Fibroblast of peridontal ligament (primary cell): ENCODE results near the gene SCGB2B2.
"Not testable (repeated sequence)": the region's sequence is repeated elsewhere in the genome, so short reads cannot be mapped to it uniquely, and the experiment has no call there.

Experiments
- DNase-seq: peaks from one replicate; pipeline ENCODE4 v3.0.0-alpha.2; 2010; ENCODE audit errors: extremely low read depth

The SCGB2B2 gene, protein sequence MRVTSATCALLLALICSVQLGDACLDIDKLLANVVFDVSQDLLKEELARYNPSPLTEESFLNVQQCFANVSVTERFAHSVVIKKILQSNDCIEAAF

DNA sequence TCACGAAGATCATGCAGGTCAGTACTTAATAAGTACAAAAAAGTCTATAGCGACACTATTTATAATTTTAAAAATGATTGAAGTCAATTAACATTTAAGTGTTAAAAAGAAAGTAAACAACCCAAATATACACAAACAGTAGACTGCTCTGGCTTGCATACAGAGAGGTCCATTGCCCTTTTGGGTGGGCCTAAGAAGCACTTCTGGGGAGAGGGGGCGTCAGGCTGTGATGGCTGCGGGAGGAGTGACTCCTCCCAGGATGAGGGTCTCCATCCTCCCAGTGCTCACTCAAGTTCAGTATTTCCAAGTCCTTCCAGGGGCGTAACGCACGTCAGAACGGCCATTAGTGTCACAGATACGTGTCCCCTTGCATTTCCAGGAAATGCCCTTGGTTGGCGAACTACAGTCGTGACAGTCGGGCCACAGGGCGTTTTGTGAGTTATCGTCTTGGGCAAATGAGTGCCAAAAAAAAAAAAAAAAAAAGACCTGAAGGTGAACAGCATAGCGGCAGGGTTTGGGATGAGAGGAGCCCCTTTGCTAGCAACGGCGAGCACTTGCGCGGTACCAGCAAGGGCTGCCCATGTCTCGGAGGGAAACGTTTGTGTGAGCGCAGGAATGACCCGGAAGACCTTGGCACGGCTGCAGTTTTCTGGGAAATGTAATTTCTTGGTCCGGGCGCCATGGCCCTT is at the start of gene SCGB2B2:
TSS of gene SCGB2B2 (minus strand) at position 463 of the 689 bp plus-strand sequence. CDS start 82,596 bp downstream, outside the sequence.
- no peak for DNase-seq

DNA sequence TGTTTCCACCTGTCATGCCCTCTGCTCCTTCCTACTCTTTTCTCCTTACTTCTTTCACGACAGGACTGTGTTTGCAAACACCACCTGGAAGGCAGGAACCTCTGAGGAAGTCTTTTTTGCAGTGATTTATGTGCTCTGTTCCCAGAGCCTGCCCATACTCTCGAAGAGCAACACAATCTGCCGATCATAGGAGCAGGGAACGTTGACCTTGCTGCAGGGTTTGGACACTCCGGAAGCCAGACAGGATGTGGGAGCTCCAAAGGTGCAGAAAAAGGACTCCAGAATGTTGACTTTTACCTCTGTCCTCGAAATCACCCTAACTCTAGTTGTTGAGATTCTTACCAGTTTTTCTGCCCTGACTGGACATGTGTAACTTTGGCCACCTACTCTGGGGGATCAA is 48.4 kb upstream of the SCGB2B2 start:
- no peak for DNase-seq

DNA sequence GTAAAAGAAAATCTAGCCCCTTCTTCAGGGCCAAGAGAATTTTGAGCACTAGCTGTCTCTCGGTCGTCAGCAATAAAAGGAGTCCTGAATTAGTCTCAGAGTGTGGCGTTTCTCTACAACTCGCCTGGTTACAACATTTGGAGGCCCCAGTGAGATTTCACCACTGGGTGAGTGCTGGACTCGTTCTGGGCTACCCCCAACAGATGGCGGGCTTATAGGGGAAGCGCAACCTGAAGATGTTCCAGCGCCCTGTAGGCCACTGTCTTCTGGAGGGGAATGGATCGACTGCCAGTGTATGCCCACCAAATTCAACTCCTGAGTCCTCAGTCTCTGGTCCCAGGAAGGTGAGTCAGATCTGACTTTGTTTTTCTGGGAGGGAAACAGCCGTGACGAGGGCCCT is 45.4 kb upstream of the SCGB2B2 start:
- no peak for DNase-seq

DNA sequence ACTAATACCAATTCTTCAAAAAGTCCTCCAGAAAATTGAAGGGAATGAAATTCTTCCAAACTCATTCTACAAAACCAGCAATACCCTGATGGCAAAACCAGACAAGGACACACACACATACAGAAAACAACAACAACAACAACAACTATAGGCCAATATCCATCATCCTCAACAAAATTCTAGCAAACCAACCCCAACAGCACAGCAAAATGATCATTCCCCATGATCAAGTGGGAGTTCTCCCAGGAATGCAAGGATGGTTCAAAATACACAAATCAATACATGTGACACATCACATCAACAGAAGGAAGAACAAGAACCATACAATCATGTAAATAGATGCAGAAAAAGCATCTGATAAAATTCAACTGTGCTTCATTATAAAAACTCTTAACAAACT is 38.4 kb upstream of the SCGB2B2 start:
- no peak for DNase-seq

DNA sequence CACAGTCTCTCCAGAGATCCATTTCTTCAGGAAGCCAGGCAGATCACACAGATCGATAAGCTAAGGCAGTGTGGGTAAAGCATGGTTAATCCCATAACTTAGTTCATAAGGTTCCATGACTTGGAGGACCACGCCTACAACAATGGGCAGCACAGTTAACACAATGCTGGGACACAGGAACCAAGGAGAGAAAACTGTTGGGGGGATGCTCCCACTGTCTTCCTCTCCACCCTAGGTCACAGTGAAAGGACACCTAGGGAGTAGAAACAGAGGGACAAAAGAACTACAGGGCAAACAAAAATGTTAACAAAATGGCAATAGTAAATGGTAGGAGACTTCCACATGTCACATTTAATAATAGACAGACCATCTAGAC is 36.3 kb upstream of the SCGB2B2 start:
- no peak for DNase-seq

DNA sequence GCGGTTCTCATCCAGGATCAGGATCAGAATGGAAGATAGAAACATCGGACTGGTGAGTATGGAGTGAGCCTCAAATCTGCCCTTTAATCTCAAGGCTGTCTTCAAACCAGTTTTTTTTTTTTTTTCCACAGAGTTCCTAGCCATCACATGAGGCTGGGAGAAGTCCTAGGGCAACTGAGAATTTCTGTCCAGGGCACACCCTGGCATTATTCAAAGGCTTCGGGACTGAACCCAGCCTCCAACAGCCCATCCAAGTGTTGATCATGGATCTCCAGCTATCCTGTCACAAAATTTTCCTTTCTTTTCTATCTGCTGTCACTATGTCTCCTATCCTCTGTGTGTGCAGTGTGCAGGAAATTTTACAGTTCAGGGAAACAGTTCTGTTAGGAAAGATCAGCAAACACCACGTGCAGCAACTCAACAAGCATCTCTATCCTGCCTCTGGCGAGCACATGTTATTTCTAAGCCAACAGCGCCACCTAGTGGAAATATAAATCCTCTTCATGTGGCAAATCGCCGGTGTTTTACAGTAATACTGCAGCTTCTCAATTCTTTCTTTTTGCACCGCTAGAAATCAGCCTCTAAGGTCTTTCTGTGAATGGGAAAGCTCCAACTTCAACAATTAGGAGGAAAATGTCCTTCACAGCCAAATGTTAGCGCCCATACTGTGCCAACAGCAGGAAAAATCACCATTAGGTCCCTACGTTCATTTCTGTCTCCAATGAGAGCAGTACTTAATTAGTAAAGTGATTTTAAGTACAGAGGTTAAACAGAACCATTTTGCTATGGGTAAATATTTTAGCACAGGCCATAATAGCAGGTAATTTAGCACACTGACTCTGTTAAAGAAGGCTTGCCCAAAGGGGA is 35.7 kb upstream of the SCGB2B2 start:
- DNase-seq: peak; percentile 89

DNA sequence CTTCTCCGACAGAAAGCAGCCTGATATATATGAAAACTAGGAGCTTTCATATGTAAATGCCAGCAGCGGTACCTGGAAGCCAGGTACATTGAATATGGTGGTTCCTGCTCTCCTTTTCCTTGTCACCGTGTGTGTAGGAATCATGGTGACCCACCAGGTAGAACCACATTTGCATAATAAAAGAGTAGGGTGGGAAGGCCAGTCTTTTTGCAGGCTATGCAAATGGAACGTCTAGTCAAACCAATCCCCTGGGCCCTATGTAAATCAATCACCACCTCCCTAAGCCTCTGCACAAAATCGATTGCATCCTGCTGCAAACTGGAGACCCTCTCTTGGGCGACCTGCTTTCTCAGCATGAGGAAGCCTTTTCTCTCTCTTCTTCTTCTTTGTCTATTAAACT is 34.9 kb upstream of the SCGB2B2 start:
- no peak for DNase-seq

DNA sequence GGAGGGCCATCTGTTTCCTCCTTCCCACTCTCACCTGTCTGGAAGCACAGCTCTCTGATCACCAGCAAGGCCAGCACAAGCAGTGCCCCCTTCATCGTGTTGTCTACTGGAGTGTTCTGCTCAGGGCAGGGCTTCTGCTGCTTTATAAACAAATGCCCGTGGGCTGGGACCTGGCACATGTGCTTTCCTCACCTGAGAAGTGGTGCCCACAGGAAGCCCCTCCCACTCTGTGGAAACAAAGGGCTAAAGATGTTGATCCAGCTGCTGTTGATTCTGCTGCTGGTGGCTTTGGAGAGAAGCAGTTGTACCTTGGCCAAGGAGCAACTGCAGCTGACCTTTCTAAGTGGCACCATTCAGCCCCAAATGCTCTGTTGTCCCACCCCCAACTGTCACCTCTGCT is 30.7 kb upstream of the SCGB2B2 start:
- DNase-seq: no peak

DNA sequence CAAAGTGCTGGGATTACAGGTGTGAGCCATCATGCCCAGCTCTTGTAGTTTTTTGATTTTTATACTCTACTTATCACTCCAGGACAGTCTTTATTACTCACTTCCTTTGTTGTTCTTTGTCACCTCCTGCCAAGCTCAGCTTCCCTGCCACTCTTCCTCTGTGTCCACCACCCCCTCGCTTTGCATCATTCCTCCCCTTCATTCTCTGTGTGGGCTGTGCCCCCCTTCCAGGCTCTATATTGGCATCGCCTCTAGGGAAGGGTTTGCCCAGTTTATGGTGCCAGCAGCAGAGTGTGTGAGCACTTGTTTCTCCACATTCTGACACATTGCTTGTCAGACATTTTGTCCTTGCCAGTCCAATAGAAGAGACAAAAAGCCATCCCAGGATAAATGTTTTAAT is 15.6 kb upstream of the SCGB2B2 start:
- DNase-seq: no peak

DNA sequence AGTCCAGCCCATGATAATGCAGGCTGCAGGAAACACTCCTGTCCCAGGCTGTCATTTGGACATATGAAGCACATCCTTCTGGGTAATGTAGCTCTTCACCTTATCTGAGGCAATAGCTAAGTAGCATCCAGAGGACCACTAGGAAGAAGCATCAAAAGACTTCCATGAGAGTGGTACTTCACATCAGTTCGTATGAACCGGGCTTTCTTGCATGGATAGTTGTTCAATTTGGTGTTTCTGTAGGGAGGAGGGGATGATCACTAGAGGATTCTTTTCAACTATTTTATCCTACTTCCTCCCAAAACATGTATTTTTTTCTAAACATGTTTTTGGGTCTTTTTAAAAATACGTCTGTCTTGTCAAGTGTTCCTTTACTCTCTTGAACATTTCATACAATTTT is 13.4 kb upstream of the SCGB2B2 start:
- DNase-seq: no peak

DNA sequence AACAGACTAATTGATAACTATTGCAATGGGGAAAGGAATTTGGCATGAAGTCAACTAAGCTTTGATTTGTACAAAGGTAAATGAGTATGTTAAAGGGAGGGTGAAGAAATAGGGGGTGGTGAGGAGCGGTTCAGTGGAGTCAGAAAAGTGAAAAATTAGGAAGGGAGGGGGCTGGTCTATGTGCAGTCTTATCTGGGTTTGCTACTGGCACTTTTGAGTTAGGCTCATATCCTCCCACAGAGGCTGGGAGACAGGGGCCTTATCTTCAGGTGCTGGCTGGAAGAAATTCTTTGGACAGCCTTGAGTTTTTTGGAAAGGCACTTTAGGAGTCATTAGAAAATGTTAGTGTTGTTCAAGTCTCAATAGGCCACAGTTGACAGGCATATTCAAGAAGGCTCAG is 11.6 kb upstream of the SCGB2B2 start:
- no peak for DNase-seq

DNA sequence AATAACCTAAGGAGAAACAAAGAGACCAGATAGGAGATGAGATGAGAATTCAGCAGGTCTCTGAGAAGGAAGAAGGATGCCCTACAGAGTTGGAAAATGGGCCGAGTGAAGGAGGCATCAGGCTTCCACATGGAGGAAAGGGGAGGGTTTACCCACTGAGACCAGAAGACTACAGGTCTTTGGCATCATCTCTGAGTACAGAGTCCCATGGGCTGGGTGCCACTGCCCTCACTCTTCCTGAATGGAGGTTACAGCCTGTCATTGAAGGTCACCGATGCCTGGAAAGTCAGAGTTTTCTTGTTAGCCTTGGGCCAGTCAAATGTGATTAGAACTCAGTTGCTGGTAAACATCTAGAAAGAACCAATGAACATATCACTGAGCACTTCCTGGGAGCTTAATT is 10.4 kb upstream of the SCGB2B2 start:
- no peak for DNase-seq

DNA sequence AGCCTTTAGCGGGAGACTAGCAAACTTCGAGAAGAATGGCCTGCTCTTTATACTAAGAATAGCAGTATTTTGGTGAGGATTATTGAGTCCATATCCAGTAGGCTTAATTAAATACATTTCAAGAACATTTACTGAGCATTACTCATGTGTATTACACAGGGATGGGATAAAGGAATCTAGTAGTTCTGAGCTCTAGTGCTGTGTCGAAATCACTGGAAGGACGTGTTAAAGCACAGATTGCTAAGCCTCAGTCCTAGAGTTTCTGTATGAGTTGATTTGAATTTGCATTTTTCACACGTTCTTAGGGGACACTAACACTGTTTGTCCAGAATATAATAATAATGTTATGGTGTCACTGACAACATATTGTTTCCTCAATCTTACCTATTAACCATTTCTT is 9.5 kb upstream of the SCGB2B2 start:
- DNase-seq: no peak

DNA sequence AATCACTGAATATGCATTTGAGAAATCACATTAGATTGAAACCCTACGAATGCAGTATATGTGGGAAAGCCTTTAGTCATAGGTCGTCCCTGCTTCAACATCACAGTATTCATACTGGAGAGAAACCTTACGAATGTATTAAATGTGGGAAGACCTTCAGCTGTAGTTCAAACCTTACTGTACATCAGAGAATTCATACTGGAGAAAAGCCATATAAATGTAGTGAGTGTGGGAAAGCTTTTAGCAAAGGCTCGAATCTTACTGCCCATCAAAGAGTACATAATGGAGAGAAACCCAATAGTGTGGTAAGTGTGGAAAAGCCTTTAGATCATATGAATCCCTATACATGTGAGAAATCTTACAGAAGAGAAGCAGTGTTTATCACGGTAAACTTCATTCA is 8.3 kb upstream of the SCGB2B2 start:
- DNase-seq: not testable (repeated sequence)

DNA sequence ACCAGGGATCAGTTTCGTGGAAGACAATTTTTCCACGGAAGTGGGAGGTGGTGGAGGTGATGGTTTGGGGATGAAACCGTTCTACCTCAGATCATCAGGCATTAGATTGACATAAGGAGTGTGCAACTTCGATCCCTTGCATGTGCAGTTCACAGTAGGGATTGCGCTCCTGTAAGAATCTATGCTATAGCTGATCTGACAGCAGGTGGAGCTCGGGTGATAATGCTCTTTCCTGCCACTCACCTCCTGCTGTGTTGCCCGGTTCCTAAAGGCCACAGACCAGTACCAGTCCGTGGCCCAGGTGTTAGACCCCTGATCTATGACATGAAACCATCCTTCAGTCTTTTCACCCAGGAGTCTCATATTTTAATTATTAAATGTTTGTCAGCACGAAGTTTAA is 4.5 kb upstream of the SCGB2B2 start:
- DNase-seq: no peak

DNA sequence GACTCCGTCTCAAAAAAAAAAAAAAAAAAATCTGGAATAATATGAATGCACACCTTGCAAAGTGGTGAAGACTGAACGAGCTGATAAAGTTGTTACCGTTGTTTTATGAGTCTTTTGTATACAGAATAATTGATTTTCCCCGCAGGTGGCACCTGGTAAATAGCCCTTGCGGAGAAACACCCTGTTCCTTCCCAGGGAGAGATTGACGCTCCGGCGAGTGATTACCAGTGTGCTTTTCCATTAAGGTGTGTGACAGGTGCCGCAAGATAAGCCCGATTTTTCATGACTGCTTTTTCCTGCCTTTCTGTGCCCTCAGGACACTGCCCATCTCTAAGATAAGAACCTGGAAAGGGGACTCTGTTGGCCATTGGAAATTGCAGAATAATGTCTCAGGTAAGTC is 1.5 kb upstream of the SCGB2B2 start:
- no peak for DNase-seq

DNA sequence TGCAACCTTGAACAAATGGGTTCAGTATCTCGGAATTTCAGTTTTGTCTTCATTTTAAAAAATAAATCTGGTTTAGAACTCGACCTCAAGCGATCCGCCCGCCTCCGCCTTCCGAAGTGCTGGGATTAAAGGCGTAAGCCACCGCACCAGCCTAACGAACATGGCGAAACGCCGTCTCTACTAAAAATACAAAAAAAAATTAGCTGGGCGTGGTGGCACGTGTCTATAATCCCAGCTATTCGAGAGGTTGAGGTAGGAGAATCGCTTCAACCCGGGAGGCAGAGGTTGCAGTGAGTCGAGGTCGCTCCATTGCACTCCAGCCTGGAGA is 1.1 kb upstream of the SCGB2B2 start:
- DNase-seq: no peak

DNA sequence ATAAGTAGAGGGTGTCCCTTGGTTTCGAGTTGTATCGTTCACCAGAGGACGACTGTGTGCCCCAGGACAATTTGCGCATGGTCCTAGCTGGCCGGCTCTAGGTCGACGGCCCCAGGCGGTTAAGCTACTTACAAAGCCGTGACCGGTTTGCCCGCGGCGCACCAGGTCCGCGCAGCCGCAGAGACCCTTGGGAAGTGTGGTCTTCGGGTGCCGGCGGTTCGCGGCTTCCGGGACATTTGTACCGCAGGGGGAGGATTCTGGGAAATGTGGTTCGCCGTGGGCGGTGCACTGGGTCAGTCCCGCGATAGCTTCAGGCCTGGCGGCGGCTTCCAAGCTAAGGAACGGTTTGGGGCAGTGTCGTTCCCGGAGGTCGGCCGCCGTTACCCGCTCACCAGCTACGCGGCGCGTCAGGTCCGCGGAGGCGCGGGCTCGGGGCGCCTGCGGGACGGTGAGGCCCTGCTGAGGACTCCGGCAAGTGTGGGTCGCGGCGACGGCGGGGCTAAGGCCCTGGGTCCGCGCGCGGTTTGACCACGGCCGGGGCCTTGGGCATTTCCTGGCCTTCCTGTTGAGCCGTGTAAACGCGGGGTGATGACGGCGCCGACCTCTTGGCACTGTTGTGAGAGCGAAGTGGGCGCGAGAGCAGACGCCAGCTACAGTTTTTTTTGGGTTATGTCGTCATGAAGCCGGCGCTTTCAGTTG is 576 bp upstream of the SCGB2B2 start, which contains the start of gene ZNF302:
TSS of gene ZNF302 (plus strand) at position 293 of the 699 bp plus-strand sequence. CDS start 1,127 bp downstream, outside the sequence.
- peak; percentile 96 for DNase-seq

DNA sequence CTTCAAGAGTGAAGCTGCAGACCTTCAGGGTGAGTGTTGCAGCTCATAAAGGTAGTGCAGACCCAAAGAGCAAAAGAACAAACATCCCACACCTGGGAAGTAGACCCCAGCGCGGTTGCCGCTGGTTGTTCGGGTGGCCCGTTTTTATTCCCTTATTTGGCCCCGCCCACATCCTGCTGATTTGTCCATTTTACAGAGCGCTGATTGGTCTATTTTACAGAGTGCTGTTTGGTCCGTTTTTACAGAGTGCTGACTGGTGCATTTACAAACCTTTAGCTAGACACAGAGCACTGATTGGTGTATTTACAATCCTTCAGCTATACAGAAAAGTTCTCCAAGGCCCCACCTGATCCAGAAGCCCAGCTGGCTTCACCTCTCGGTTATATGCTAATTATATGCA is 1.0 kb downstream of the SCGB2B2 start:
- DNase-seq: no peak

DNA sequence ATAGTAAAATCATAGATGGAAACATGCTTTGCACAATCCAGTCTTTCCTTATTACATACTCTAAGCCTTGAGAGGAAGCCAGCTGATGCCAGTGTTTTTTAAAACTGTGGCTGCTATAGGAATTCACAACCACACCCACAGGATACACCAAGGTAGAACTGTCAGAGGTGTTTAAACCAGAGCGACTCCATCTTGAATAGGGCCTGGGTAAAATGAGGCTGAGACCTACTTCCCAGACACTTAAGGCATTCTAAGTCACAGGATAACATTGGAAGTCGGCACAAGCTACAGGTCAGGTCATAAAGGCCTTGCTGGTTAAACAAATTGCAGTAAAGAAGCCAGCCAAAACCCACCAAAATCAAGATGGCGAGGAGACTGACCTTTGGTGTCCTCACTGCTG is 1.7 kb downstream of the SCGB2B2 start:
- no peak for DNase-seq

DNA sequence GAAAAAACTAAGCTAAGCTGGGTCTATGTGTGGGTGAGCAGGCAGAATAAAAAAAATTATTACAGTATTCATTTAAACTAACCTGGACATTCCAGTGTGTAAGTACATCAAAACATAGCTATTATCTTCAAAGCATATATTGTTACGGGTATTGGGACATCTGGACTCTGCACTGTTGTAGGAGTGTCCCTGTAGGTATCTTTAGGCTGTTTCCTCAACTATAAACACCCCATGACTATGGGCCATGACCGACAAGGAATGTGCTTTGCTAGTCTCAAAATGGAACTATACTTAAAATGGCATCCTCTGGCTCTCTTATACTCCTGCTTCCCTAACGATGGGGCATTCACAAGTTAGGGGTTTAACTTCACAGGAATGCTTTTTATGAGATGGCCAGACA is 3.4 kb downstream of the SCGB2B2 start:
- DNase-seq: no peak

DNA sequence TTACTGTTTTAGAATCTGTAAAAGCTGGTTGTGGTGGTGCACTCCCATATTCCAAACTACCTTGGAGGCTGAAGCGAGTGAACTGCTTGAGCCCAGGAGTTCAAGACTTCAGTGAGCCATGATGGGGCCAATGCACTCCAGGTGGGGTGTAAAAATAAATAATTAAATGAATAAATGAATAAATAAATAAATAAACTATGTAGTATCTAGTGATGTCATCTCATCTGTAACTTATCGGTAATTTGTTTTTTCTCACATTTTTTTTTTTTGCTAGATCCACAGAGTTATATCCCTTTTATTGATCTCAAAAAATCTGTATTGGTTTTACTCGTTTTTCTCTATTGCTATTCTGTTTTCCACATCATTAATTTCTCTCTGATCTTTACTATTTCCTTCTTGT is 5.0 kb downstream of the SCGB2B2 start:
- DNase-seq: no peak

DNA sequence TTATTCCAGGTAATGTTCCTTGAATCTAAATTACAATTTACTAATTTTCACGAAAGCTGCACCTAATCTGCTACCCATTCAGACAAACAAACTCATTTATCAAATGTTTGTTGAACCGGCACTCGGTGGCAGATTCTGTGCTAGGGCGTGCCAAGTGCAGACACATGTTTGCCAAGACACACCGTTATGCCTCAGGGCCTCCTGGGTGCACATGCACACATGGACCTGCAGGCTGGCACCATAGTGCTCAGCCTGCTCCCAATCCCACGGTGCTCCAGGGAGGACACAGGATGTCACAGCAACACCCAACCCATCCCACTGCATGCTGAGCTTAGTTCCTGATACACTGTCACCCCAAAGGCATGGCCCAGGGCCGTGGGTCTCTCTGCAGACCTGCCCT is 7.7 kb downstream of the SCGB2B2 start:
- no peak for DNase-seq
